GM21515 (cell line): ENCODE data around the gene ROPN1L.

Source experiments
- ATAC-seq: cut with Tn5 transposase; IDR thresholded peaks from one replicate; pipeline ENCODE4 v1.9.1; 2021; ENCODE audit not compliant: unreplicated experiment

ROPN1L gene

GRCh38 chr5:10427201-10427600 is 14.5 kb upstream of the ROPN1L start:
- ATAC-seq, result no peak

GRCh38 chr5:10427978-10428377 is 13.7 kb upstream of the ROPN1L start:
- no peak for ATAC-seq

GRCh38 chr5:10431415-10431814 is 10.3 kb upstream of the ROPN1L start:
- ATAC-seq, result no peak

GRCh38 chr5:10432059-10433008 is 9.3 kb upstream of the ROPN1L start:
- ATAC-seq, result no peak

GRCh38 chr5:10434392-10434791 is 7.3 kb upstream of the ROPN1L start:
- no peak for ATAC-seq

- no peak for ATAC-seq
Observed at GRCh38 chr5:10438301-10438700, 3.4 kb upstream of the ROPN1L start.

- no peak for ATAC-seq
Observed at GRCh38 chr5:10439692-10440091, 2.0 kb upstream of the ROPN1L start.

- no peak for ATAC-seq
Observed at GRCh38 chr5:10440367-10440990, 1.2 kb upstream of the ROPN1L start.

- ATAC-seq, result peak; percentile 47
Observed at GRCh38 chr5:10441992-10442435, 335 bp downstream of the ROPN1L start.

GRCh38 chr5:10442576-10442975 is 897 bp downstream of the ROPN1L start:
- ATAC-seq, result no peak

- ATAC-seq, result no peak
Observed at GRCh38 chr5:10445352-10445751, 3.7 kb downstream of the ROPN1L start.

- ATAC-seq, result no peak
Observed at GRCh38 chr5:10446490-10446889, 4.8 kb downstream of the ROPN1L start.

GRCh38 chr5:10447041-10447440 is 5.4 kb downstream of the ROPN1L start:
- ATAC-seq, result no peak

- no peak for ATAC-seq
Observed at GRCh38 chr5:10448754-10449360, 7.2 kb downstream of the ROPN1L start.

- no peak for ATAC-seq
Observed at GRCh38 chr5:10451137-10451824, 9.6 kb downstream of the ROPN1L start.

- peak; percentile 72 for ATAC-seq
Observed at GRCh38 chr5:10452768-10453331, 11.2 kb downstream of the ROPN1L start.

- ATAC-seq, result no peak
Observed at GRCh38 chr5:10453545-10453944, 11.9 kb downstream of the ROPN1L start.

- no peak for ATAC-seq
Observed at GRCh38 chr5:10454591-10455276, 13.1 kb downstream of the ROPN1L start.

GRCh38 chr5:10455277-10455670 is 13.6 kb downstream of the ROPN1L start:
- ATAC-seq, result no peak
